H9 (cell line): ENCODE data around the gene FN3KRP. TPM values are rescaled to one million over a fixed set of nuclear protein-coding genes. Genes with fewer than 3 reads are reported as not detected.

Experiments
- DNase-seq: peaks from one replicate; pipeline ENCODE4 v3.0.0-alpha.2; 2017
- H2AFZ ChIP-seq: one replicate; pipeline ENCODE4 v1.6.1; 2013; ENCODE audit warnings: mild to moderate bottlenecking, low read length, control low read depth, moderate library complexity
- H2AK5ac ChIP-seq: 2 replicates; pipeline ENCODE4 v1.6.1; 2013; ENCODE audit warnings: low read length, control low read depth, mixed read lengths; ENCODE audit not compliant: insufficient read length
- H2BK120ac ChIP-seq: one replicate; pipeline ENCODE4 v1.6.1; 2013; ENCODE audit warnings: low read depth, mild to moderate bottlenecking, low read length, control low read depth, inconsistent platforms; ENCODE audit not compliant: poor library complexity, severe bottlenecking
- H2BK12ac ChIP-seq: 2 replicates; pipeline ENCODE4 v1.6.1; 2013; ENCODE audit warnings: low read length, control low read depth, mixed read lengths, low read depth; ENCODE audit not compliant: insufficient read length
- H2BK15ac ChIP-seq: 2 replicates; pipeline ENCODE4 v1.6.1; 2013; ENCODE audit warnings: low read depth, low read length, control low read depth
- H2BK20ac ChIP-seq: one replicate; pipeline ENCODE4 v1.6.1; 2013; ENCODE audit warnings: low read depth, mild to moderate bottlenecking, low read length, control low read depth, inconsistent platforms; ENCODE audit not compliant: poor library complexity, severe bottlenecking
- H2BK5ac ChIP-seq: 2 replicates; pipeline ENCODE4 v1.6.1; 2013; ENCODE audit warnings: low read length, control low read depth, mixed read lengths; ENCODE audit not compliant: insufficient read length
- H3K14ac ChIP-seq: 2 replicates; pipeline ENCODE4 v1.6.1; 2013; ENCODE audit warnings: low read length, control low read depth; ENCODE audit not compliant: insufficient read depth
- H3K18ac ChIP-seq: 2 replicates; pipeline ENCODE4 v1.6.1; 2013; ENCODE audit warnings: low read depth, mild to moderate bottlenecking, mixed read lengths, low read length, control low read depth; ENCODE audit not compliant: insufficient read length
- H3K23ac ChIP-seq: 2 replicates; pipeline ENCODE4 v1.6.1; 2013; ENCODE audit warnings: low read length, control low read depth, mixed read lengths, low read depth; ENCODE audit not compliant: insufficient read length
- H3K23me2 ChIP-seq: 2 replicates; pipeline ENCODE4 v1.6.1; 2013; ENCODE audit warnings: low read depth, mild to moderate bottlenecking, mixed read lengths, low read length, control low read depth; ENCODE audit not compliant: insufficient read length, poor library complexity, severe bottlenecking
- H3K27ac ChIP-seq: 2 replicates; pipeline ENCODE4 v1.5.1; 2013; ENCODE audit warnings: low read length, control low read depth, mixed read lengths, low read depth; ENCODE audit not compliant: insufficient read length
- H3K27me3 ChIP-seq: 2 replicates; pipeline ENCODE4 v1.6.1; 2013; ENCODE audit warnings: low read length, control low read depth, inconsistent platforms; ENCODE audit not compliant: insufficient read depth
- H3K4ac ChIP-seq: 2 replicates; pipeline ENCODE4 v1.6.1; 2013; ENCODE audit warnings: low read depth, mild to moderate bottlenecking, control low read depth, inconsistent platforms, low read length, moderate library complexity
- H3K4me1 ChIP-seq: 2 replicates; pipeline ENCODE4 v1.6.1; 2013; ENCODE audit warnings: low read length, control low read depth, inconsistent platforms; ENCODE audit not compliant: insufficient read depth
- H3K4me2 ChIP-seq: 2 replicates; pipeline ENCODE4 v1.6.1; 2013; ENCODE audit warnings: low read length, control low read depth, mixed read lengths; ENCODE audit not compliant: insufficient read length, insufficient read depth
- H3K56ac ChIP-seq: 2 replicates; pipeline ENCODE4 v1.6.1; 2013; ENCODE audit warnings: low read depth, mild to moderate bottlenecking, mixed read lengths, low read length, control low read depth; ENCODE audit not compliant: insufficient read length
- H3K79me1 ChIP-seq: 2 replicates; pipeline ENCODE4 v1.6.1; 2013; ENCODE audit warnings: low read depth, mild to moderate bottlenecking, moderate library complexity, low read length, control low read depth, inconsistent platforms; ENCODE audit not compliant: insufficient read depth, poor library complexity, severe bottlenecking
- H3K79me2 ChIP-seq: 2 replicates; pipeline ENCODE4 v1.6.1; 2013; ENCODE audit warnings: low read length, control low read depth, inconsistent platforms; ENCODE audit not compliant: insufficient read depth
- H3K9ac ChIP-seq: 2 replicates; pipeline ENCODE4 v1.6.1; 2013; ENCODE audit warnings: low read length, control low read depth, mixed read lengths; ENCODE audit not compliant: insufficient read length; ENCODE audit errors: extremely low read depth
- H3K9me3 ChIP-seq: one replicate; pipeline ENCODE4 v1.6.1; 2013; ENCODE audit warnings: low read depth, low read length, inconsistent platforms; ENCODE audit not compliant: control insufficient read depth
- H3T11ph ChIP-seq: one replicate; pipeline ENCODE4 v1.6.1; 2013; ENCODE audit warnings: mild to moderate bottlenecking, low read length, control low read depth, inconsistent platforms
- H4K20me1 ChIP-seq: one replicate; pipeline ENCODE4 v1.6.1; 2013; ENCODE audit not compliant: control insufficient read depth, insufficient read length, insufficient read depth
- H4K5ac ChIP-seq: 2 replicates; pipeline ENCODE4 v1.6.1; 2013; ENCODE audit warnings: low read depth, mild to moderate bottlenecking, mixed read lengths, low read length, control low read depth; ENCODE audit not compliant: insufficient read length
- H4K8ac ChIP-seq: replicated peaks from 2 replicates; pipeline ENCODE4 v1.6.1; 2013; ENCODE audit warnings: low read length, control low read depth, mixed read lengths, low read depth; ENCODE audit not compliant: insufficient read length
- H4K91ac ChIP-seq: 2 replicates; pipeline ENCODE4 v1.6.1; 2013; ENCODE audit warnings: low read depth, mild to moderate bottlenecking, moderate library complexity, mixed read lengths, low read length, control low read depth; ENCODE audit not compliant: insufficient read length
- H3K27ac Mint-ChIP-seq, 3 experiments: 2 replicates in 2 of 3; 3 replicates in 1 of 3; pipeline ENCODE4 v1.8.0; 2020 to 2021; ENCODE audit warnings: mixed read lengths in 3 of 3, mild to moderate bottlenecking in 1 of 3, moderate library complexity in 1 of 3
- H3K27me3 Mint-ChIP-seq: 2 replicates; pipeline ENCODE4 v1.8.0; 2021; ENCODE audit warnings: low read depth, mild to moderate bottlenecking, moderate library complexity, mixed read lengths
- H3K36me3 Mint-ChIP-seq, 3 experiments: 2 replicates in 2 of 3; 3 replicates in 1 of 3; pipeline ENCODE4 v1.8.0; 2020 to 2021; ENCODE audit warnings: low read depth in 3 of 3, mixed read lengths in 3 of 3; ENCODE audit not compliant: insufficient read depth in 1 of 3
- H3K4me1 Mint-ChIP-seq, 2 experiments: 2 replicates each; pipeline ENCODE4 v1.8.0; 2020; ENCODE audit warnings: mixed read lengths in 2 of 2
- H3K4me3 Mint-ChIP-seq, 2 experiments: 2 replicates in 1 of 2; 3 replicates in 1 of 2; pipeline ENCODE4 v1.8.0; 2020 to 2021; ENCODE audit warnings: mild to moderate bottlenecking in 2 of 2, mixed read lengths in 2 of 2, moderate library complexity in 1 of 2
- H3K9me3 Mint-ChIP-seq, 2 experiments: 2 replicates in 1 of 2; 3 replicates in 1 of 2; pipeline ENCODE4 v1.8.0; 2020; ENCODE audit warnings: mild to moderate bottlenecking in 2 of 2, mixed read lengths in 2 of 2, moderate library complexity in 1 of 2
- WGBS: extraction: QIAGEN DNeasy Blood & Tissue Kit; methylation state at CpG from one replicate; pipeline ENCODE4 v1.1.7; 2013; ENCODE audit warnings: missing lambda C conversion rate, low lambda C conversion rate, mixed read lengths; ENCODE audit not compliant: insufficient read length; ENCODE audit errors: extremely low coverage; 5-methylcytosine and 5-hydroxymethylcytosine counted together
- total RNA-seq: library from RNA; stranded (reverse); gene quantifications from 2 replicates; pipeline ENCODE4 v1.2.1, GENCODE V29; 2021
- TF ChIP-seq, protein P1 (sequence below): fragments of 200-600 bp; sonication (generic); conservative IDR thresholded peaks from 3 replicates; pipeline ENCODE4 v1.8.0; 2021; ENCODE audit warnings: antibody characterized with exemption, mild to moderate bottlenecking

FN3KRP gene
- total RNA-seq, 1 experiment from 2014 or later = 32.9 TPM

DNA sequence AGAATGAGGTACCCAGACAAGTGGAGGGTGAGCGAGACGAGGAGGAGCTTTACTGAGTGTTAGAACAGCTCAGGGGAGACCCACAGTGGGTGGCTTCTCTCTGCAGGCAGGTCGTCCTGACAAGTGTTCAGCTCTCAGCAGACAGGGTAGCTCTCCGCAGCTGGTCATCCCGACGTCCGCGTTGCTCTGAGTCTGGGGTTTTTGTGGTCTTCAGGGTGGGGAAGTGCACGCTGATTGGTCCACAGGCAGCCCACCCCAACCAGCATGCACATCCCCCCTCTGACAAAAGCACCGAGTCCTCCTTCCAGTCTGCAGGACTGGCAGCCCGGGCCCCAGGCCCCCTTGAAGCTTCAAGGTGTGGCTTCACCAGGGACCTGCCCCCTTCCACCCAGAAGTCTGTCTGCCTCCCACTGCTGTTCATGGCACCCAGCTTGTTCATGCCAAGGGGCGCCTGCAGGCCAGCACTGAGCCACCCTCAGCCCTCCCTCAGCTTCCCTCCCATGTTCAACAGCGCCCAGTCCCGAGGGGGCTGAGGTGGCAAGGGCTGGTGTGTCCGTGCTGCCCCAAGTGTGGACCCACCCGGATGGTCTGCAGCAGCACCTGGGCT, 48.4 kb upstream of the FN3KRP start:
- Histone ChIP-seq H3K4ac (no peak overlapping the region), H3K4me2 (no peak overlapping the region), H3K79me2 (no peaks in the 10 kb centered on the region), H3K27me3 (no peaks in the 10 kb centered on the region), H4K8ac (no peak overlapping the region), H3K14ac (no peak overlapping the region), H3K4me1 (no peaks in the 10 kb centered on the region; the same call in 1 of the 2 replicates), H2AFZ (no peak overlapping the region), H3K18ac (no peak overlapping the region), H2BK120ac (no peak overlapping the region), H2BK5ac (no peak overlapping the region), H2BK20ac (no peak overlapping the region), H3K79me1 (no peaks in the 10 kb centered on the region), H3K27ac (no peak overlapping the region), H4K20me1 (no peaks in the 10 kb centered on the region), H3T11ph (no peak overlapping the region), H3K9me3 (no peaks in the 10 kb centered on the region), H4K5ac (no peak overlapping the region), H3K9ac (no peak overlapping the region), H2BK12ac (no peak overlapping the region), H3K23me2 (no peaks in the 10 kb centered on the region), H4K91ac (no peak overlapping the region), H2AK5ac (no peak overlapping the region), H3K56ac (no peak overlapping the region), H3K23ac (no peak overlapping the region), H2BK15ac (no peak overlapping the region)
- Mint-ChIP-seq H3K27ac (peak overlapping the region in 2 of 3 experiments; percentile 78 to 94; a peak in 3 of 7 replicates), H3K9me3 (peaks cover 0 to 3% of the 10 kb centered on the region in 2 experiments; a peak in 1 of 5 replicates), H3K27me3 (peaks cover 4% of the 10 kb centered on the region), H3K36me3 (no peaks in the 10 kb centered on the region), H3K4me1 (peaks cover 6 to 14% of the 10 kb centered on the region in 2 experiments), H3K4me3 (0 out of 5 replicates have a peak overlapping the region, but pooled peaks of 1 of the 2 experiments have one; percentile 34)
- no CpG with 5 or more reads among the region's 16 CpGs for WGBS
- TF ChIP-seq, protein P1, sequence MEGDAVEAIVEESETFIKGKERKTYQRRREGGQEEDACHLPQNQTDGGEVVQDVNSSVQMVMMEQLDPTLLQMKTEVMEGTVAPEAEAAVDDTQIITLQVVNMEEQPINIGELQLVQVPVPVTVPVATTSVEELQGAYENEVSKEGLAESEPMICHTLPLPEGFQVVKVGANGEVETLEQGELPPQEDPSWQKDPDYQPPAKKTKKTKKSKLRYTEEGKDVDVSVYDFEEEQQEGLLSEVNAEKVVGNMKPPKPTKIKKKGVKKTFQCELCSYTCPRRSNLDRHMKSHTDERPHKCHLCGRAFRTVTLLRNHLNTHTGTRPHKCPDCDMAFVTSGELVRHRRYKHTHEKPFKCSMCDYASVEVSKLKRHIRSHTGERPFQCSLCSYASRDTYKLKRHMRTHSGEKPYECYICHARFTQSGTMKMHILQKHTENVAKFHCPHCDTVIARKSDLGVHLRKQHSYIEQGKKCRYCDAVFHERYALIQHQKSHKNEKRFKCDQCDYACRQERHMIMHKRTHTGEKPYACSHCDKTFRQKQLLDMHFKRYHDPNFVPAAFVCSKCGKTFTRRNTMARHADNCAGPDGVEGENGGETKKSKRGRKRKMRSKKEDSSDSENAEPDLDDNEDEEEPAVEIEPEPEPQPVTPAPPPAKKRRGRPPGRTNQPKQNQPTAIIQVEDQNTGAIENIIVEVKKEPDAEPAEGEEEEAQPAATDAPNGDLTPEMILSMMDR = no peak
- no peak for DNase-seq
